GM18873 (cell line): ENCODE results near the gene P2RY6.
"Not testable (repeated sequence)": the region's sequence is repeated elsewhere in the genome, so short reads cannot be mapped to it uniquely, and the experiment has no call there.

Source experiments
- ATAC-seq: cut with Tn5 transposase; IDR thresholded peaks from one replicate; pipeline ENCODE4 v1.9.1; 2021; ENCODE audit warnings: mild to moderate bottlenecking, moderate library complexity, moderate number of reproducible peaks; ENCODE audit not compliant: unreplicated experiment, low FRiP score

P2RY6 gene

GRCh38 chr11:73259406-73260126 is 12.6 kb upstream of the P2RY6 start:
- no peak for ATAC-seq

- no peak for ATAC-seq
Measured at GRCh38 chr11:73260127-73260457, 12.0 kb upstream of the P2RY6 start.

DNA sequence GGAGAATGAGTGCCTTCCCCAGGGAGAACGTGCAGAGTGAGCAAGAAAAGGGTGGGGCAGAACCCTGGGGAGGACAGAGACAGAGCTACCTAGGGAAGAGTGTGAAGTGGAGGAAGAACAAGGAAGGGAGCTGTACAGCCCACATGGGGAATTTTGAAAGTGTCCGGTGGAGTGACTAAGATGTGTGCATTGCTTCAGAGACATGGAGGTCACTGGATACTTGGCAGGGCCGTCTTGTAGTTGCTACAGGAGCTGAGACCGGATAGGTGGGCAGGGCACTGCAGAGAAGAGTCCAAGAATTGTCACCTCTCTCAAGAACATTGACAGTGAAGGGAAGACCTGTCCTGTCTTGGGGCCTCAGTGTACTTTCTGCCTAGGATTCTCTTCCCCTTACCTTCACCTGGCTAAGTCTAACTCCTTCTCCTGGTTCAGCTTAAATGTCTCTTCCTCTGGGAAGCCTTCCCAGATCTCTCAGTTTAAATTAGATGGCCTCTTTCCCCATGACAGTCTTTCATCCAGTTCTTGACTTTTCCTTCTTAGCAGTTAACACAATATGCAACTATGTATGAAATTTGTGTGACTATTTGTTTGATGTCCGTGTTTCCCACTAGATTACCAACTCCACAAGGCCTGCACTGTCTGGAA is 9.2 kb upstream of the P2RY6 start:
- ATAC-seq = no peak

GRCh38 chr11:73263640-73264039 is 8.5 kb upstream of the P2RY6 start:
- no peak for ATAC-seq

DNA sequence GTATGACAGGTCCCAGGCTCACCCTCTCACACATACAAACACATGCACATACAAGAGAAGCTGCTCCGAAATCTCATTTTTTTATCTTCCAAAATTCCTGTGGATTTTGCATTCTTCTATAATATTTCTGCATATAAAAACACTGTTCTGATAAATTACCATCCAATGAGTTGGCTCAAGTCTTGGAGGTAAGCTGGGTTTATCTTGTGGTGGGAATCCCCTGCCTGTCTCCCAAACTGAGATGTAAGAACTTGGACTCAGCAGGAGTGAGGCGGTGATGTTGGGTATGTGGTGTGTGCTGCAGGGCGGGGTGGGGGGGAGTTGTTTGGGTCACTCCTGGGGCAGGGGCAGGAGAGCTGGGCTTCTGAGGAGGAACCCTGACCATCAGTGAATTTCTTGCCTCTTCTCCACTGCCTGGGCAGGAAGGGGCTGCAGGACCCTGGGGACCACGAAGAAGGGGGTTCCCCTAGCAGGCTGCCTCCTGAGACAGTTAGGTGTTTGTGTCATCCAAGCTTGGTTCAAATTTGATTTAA is 6.8 kb upstream of the P2RY6 start:
- no peak for ATAC-seq

- no peak for ATAC-seq
Measured at GRCh38 chr11:73265853-73266645, 6.1 kb upstream of the P2RY6 start.

DNA sequence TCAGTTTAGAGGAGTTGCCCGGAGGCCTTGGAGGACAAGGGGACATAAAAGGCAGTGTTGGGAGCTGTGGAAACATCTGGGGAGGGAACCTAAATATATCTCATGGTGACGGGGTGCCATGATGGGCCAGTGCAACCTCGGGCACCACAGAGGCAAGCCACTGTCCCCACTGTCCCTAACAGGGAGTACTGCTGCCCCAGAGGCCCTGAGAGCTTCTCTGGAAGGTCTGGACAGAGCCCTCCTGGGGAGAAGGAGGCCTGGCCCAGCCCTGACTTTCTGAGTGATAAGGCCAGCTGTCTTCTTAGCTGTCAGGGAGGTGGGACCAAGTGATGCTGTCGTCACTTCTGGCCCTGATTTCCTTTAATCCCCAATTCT is 5.5 kb upstream of the P2RY6 start:
- no peak for ATAC-seq

DNA sequence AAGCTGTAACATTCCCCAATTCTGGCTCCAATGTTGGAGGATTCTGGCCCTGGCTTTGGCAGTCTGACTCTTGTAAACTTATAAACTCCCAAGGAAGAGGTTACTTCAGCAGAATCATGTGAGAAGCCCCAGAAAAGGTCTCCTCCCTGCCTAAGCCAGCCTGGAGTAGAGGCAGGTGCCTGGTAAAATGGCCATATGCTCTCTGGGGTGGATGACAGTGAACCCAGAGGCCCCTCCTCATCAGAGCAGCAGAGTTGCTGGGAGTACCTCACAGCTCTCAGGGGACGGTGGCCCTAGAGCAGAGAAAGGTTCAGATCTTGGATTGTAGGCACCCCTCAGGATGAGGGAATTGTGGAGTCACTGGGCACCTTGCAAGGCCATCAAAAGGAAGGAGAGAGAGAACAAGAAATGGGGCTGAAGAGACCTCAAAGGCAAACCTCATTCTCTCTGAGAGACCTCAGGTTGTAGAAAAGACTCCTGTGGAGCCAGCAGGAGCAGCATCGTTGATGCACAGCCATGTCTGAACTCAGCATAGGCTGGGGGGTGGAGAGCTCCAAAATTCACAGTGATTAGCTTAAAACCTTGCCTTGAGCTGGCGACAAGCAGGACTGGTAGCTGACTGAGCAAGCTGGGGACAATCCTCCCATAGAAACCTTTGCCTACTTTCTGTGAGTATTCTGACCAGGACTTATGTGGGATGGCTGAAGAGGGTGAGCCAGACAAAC is 4.9 kb upstream of the P2RY6 start:
- no peak for ATAC-seq

DNA sequence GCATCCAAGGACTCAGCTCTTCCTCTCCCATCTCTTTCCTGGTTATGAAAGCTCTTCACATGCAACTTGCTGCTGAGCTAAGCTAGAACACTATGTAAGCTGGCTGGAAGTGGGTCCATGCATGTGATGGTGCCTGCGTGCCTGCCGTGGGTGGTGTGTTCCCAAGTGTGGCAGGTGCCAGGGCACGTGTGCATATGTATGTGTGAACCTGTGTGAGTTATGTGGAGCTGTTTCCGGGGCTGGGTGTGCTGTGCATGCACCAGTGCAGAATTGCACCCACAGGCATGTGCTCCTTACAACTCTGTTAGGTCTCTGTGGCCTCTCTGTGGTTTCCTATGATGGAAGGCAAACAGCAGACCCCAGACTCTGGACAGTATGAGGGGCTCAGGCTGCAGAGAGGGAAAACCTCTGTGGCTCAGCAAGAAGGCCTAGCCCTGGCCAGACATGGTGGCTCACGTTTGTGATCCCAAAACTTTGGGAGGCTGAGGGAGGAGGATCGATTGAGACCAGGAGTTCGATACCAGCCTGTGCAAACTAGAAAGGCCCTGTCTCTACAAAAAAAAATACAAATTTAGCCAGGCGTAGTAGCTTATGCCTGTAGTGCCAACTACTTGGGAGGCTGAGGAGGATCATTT is 4.1 kb upstream of the P2RY6 start:
- no peak for ATAC-seq

- ATAC-seq = no peak
Measured at GRCh38 chr11:73268671-73269271, 3.4 kb upstream of the P2RY6 start.

DNA sequence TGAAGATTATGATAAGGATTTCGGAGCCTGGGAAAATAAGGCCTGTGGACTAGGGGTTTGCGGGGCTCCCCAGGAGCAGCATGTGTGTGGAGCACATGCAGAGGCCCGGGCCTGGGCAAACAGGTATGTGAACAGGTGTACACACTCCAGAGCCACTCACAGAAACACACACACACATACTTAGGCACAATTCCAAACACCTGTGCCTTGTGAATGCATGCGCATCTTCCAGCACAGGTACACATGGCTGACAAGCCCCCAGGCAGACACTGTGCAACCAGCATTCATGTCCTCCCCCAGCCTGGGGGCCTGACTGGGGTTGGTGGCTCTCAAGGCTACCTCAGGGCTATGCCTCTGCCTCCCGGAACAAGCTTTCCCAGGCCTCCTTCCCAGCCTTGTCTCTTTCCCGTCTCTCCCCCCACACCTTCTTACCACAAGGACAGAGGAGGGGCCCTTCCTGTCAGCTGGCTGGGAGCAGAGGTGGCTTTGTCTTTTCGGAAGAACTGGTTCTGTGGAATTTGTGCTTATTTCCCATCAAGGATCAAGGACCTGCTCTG is 2.6 kb upstream of the P2RY6 start:
- ATAC-seq = no peak

GRCh38 chr11:73270016-73270854 is 1.9 kb upstream of the P2RY6 start:
- no peak for ATAC-seq

DNA sequence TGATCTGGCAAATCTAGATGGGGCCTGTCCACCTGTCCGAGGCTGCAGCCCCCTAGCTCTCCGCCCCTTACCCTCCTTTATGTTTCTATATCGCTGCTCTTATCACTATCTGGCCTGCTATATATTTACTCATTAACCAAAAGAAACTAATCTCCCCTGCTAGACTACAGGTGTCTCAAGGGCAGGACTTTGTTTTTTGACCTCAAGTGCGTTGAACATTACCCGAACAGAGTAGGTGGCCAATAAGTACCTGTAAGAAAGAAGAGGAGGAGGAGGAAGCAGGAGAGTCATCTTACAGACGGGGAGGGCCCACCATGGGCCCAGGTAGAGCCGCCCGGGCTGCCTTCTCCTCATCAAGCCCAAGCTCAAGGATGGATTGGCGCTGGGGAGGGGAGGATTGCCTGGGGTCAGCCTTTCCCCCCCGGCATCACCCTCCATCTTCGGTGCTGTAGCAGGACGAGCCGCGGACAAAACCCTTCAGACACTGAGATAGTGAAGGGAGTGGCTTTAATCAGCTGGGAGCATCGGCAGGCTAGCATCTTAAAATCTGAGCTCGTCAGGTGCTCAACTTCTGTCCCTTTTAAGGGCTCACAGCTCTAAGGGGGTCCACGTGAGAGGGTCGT is 1.2 kb upstream of the P2RY6 start:
- no peak for ATAC-seq

DNA sequence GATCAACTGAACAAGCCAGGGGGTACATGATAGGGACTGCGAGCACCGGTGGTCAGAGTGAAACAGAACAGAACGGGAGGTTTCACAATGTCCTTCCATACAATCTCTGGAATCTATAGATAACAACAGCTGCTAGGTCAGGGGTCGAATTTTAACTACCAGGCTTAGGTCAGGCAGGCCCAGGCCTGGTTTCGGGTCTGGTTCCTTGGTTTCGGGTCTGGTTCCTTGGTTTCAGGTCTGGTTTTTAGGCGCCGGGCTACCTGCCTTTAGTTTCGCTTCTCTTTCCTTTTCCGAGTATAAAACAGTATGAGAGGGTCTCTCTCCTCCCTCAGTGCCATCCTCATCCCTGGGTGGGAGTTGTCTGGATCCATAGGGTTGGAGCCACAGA is 666 bp upstream of the P2RY6 start:
- not testable (repeated sequence) for ATAC-seq

- no peak for ATAC-seq
Measured at GRCh38 chr11:73272680-73273038, 521 bp downstream of the P2RY6 start.

DNA sequence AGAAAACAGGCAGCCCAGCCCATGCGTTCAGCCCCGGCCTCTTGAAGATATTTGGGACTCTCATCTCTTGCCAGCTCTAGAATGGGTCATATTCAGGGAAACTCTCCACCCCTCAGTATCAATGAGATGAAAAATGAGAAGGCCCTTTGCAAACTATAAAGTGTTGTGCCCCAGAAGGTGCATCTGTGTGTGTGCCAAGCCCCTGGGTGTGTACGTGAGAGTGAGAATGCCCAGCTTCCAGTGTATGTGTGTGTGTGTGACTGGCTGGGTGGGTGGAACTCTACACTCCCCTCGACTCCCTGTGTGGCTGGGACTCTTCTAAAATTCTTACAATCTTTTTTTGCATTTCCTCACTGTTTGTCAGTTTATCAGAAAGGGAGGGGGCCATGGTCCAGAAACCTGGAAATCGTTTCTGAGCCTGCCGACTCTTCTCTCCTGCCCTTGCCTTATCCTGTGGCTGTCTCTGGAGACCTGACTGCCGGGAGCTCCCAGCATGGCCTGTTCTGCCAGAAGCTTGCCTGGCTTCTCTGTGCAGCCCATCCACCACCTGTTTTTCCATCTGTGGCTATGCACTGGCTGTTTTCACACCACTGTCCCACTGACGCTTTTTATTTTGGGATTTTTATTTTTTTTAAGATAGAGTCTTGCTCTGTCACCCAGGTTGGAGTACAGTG is 1.2 kb downstream of the P2RY6 start:
- no peak for ATAC-seq

DNA sequence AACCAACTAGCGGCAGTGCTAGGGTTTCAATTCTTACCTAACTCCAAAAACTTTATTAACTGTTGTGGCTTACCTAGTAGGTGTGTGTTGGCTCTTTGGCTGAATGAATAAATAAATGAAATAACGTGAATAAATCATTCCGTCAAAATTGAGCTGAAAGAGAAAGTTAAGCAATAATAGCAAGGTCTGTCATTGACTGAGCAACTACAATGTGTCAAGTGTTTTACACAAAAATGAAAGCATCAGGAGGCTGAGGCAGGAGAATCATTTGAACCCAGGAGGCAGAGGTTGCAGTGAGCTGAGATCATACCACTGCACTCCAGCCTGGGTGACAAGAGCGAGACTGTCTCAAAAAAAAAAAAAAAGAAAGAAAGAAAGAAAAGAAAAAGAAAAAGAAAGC is 2.1 kb downstream of the P2RY6 start:
- not testable (repeated sequence) for ATAC-seq
